Measurements from ENCODE around the gene LHX1.

Gene LHX1

GRCh38 chr17:36888236-36888951 is 48.9 kb upstream of the LHX1 start:
- ChIA-PET CTCF (interaction anchor here (0.6 kb wide), 1 partner anchor 171 kb away, joined by 4 read pairs; no protein-coding TSS in a partner anchor), POLR2A (interaction anchor here (1.6 kb wide), 1 partner anchor 48 kb away, joined by 4 read pairs; no protein-coding TSS in a partner anchor)
- Histone ChIP-seq H3K9me3 (ENCODE audit: control insufficient read depth, insufficient read depth, low read depth, low read length) (no peaks in the 10 kb centered on the region), H3K27ac (ENCODE audit: extremely low read depth, low read depth, low read length) (no peak overlapping the region), H3K4me3 (ENCODE audit: low read depth, low read length) (no peak overlapping the region), H3K36me3 (ENCODE audit: control insufficient read depth in 2 of 2, insufficient read depth in 1 of 2, low read length in 2 of 2) (no peaks in the 10 kb centered on the region), H3K4me1 (ENCODE audit: control insufficient read depth, insufficient read depth, low read length) (0 out of 2 replicates have a peak, but pooled peaks cover 2% of the 10 kb centered on the region)
- TF ChIP-seq ZNF600 (tag by site-specific recombination; IDR thresholded peaks at IDR 0.05) (0 out of 2 replicates have a peak, but pooled peaks have one; percentile 13), ZNF670 (tag by site-specific recombination; IDR thresholded peaks at IDR 0.05; ENCODE audit: low read depth) (no peak)

GRCh38 chr17:36889770-36890349 is 47.4 kb upstream of the LHX1 start:
- Histone ChIP-seq H3K36me3 (ENCODE audit: control insufficient read depth in 2 of 2, insufficient read depth in 1 of 2, low read length in 2 of 2) (no peaks in the 10 kb centered on the region), H3K27ac (ENCODE audit: extremely low read depth, low read depth, low read length) (no peak overlapping the region), H3K9me3 (ENCODE audit: control insufficient read depth, insufficient read depth, low read depth, low read length) (no peaks in the 10 kb centered on the region), H3K4me1 (ENCODE audit: control insufficient read depth, insufficient read depth, low read length) (0 out of 2 replicates have a peak, but pooled peaks cover 2% of the 10 kb centered on the region), H3K4me3 (ENCODE audit: low read depth, low read length) (no peak overlapping the region)
- TF ChIP-seq ZNF175 (tag by site-specific recombination; IDR thresholded peaks at IDR 0.05) (no peak), ZNF398 (tag by site-specific recombination; IDR thresholded peaks at IDR 0.05) (peak; percentile 36; the same call in 1 of the 2 replicates)
- ChIA-PET CTCF (interaction anchor here (0.6 kb wide), 1 partner anchor 126 kb away, joined by 5 read pairs; no protein-coding TSS in a partner anchor), POLR2A (interaction anchor here (1.6 kb wide), 1 partner anchor 47 kb away, joined by 4 read pairs; no protein-coding TSS in a partner anchor)

GRCh38 chr17:36890398-36891168 is 46.7 kb upstream of the LHX1 start:
- Histone ChIP-seq H3K4me3 (ENCODE audit: low read depth, low read length) (no peak overlapping the region), H3K9me3 (ENCODE audit: control insufficient read depth, insufficient read depth, low read depth, low read length) (no peaks in the 10 kb centered on the region), H3K36me3 (ENCODE audit: control insufficient read depth in 2 of 2, insufficient read depth in 1 of 2, low read length in 2 of 2) (no peaks in the 10 kb centered on the region), H3K4me1 (ENCODE audit: control insufficient read depth, insufficient read depth, low read length) (0 out of 2 replicates have a peak, but pooled peaks cover 2% of the 10 kb centered on the region), H3K27ac (ENCODE audit: extremely low read depth, low read depth, low read length) (no peak overlapping the region)
- CTCF ChIA-PET, result no interaction called here
- TF ChIP-seq ZNF76 (tag by site-specific recombination; IDR thresholded peaks at IDR 0.05; ENCODE audit: borderline replicate concordance, low read depth), result no peak
- 0 out of 2 replicates have a peak, but pooled peaks have one; percentile 18 for TF ChIP-seq GLIS2 (tag by site-specific recombination; IDR thresholded peaks at IDR 0.05)
- no peak for TF ChIP-seq BCL11A (tag by site-specific recombination; IDR thresholded peaks at IDR 0.05; ENCODE audit: low read depth)
- no peak for TF ChIP-seq ZFP3 (tag by site-specific recombination; IDR thresholded peaks at IDR 0.05; ENCODE audit: low read depth)
- TF ChIP-seq ZBTB49 (tag by site-specific recombination; IDR thresholded peaks at IDR 0.05; ENCODE audit: low read depth), result no peak
- no peak for TF ChIP-seq ZNF629 (tag by site-specific recombination; IDR thresholded peaks at IDR 0.05)
- no peak for TF ChIP-seq ZBTB48 (tag by site-specific recombination; IDR thresholded peaks at IDR 0.05)
- TF ChIP-seq GLIS1 (tag by site-specific recombination; IDR thresholded peaks at IDR 0.05), result peak; percentile 51
- no peak for TF ChIP-seq ZEB2 (tag by site-specific recombination; IDR thresholded peaks at IDR 0.05)
- no peak for TF ChIP-seq ZNF169 (tag by site-specific recombination; IDR thresholded peaks at IDR 0.05)
- TF ChIP-seq HOXA7 (CRISPR knock-in tag; IDR thresholded peaks at IDR 0.05; ENCODE audit: borderline replicate concordance), result no peak
- TF ChIP-seq ZNF558 (tag by site-specific recombination; IDR thresholded peaks at IDR 0.05), result no peak
- POLR2A ChIA-PET, result no interaction called here

All from HEK293 (cell line).